HG03097 (cell line): Measurements from ENCODE around the gene NTPCR.
"Not testable (repeated sequence)": the region's sequence is repeated elsewhere in the genome, so short reads cannot be mapped to it uniquely, and the experiment has no call there.

Experiments
- ATAC-seq: cut with Tn5 transposase; IDR thresholded peaks from one replicate; pipeline ENCODE4 v1.9.1; 2021; ENCODE audit not compliant: unreplicated experiment, low FRiP score

NTPCR gene

DNA sequence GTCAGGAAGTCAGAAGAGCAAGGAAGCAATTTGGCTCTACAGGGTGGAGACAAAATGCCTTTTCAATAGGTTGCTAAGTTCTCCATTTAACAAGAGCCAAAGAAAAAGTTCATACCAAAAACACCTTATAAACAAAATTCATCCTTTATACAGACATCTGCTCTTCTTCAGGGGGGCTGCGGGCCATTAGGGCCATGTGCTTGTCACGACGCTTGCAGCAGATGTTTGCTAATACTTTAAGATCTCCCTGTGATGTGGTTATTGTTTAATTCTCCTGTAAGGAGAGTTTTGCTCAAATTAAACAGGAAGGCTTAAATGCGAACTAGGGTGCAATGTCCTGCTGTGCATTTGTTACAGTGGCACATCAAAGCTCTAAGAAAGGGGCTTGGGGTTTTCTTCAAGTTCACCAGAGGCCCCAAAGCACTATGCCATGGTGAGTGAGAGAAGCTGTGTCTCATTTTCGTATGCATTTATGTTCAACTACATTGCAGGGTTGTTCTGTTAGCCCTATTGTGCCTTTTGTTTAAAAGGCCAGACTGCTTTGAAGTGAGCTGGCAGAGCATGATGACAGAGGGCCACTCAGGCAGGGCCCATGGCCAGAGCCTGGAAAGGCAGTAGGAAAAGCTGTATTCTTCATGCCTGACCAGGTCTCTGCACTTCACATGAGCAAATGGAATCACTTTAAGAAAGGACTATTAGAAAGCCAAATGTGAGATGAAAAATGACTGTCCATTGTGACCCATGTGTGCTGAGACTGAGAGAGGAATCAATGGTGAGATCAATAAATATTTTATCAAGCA lies 24.8 kb upstream of the NTPCR start:
- ATAC-seq, result no peak

- not testable (repeated sequence) for ATAC-seq
Measured at GRCh38 chr1:232927166-232927565, 23.2 kb upstream of the NTPCR start.

DNA sequence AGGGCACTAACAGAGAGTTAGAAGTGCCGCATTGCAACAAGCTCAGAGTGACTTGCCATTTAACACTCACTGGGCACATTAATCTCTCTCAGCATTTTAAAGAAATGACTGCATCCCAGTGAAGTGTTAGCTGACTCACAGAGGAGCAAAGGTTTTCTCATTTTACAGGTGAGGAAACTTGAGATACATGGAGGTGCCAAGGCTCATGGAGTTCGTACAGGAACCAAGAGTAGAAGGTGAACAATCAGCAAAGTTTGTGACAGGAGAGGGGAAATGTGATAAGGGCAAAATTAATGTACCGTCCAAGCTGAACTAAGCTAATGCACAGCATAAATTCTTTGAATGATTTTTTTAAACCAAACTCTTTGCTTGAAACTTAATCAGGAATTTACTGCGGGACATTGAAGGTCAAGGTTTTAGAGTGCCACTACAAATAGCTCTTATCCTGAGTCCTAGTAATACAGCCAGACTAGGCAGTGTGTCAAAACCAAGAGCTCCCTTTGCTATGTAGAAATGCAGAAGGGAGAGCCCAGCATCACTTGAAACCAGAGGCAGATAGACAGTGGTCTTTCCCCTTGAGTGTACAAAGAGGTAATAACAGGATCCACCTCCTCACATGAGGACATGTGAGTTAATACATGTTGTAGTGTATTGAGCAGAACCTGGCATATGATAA lies 22.4 kb upstream of the NTPCR start:
- ATAC-seq, result no peak

GRCh38 chr1:232932486-232933425 lies 17.7 kb upstream of the NTPCR start:
- ATAC-seq, result no peak

- ATAC-seq, result no peak
Measured at GRCh38 chr1:232936941-232937340, 13.5 kb upstream of the NTPCR start.

DNA sequence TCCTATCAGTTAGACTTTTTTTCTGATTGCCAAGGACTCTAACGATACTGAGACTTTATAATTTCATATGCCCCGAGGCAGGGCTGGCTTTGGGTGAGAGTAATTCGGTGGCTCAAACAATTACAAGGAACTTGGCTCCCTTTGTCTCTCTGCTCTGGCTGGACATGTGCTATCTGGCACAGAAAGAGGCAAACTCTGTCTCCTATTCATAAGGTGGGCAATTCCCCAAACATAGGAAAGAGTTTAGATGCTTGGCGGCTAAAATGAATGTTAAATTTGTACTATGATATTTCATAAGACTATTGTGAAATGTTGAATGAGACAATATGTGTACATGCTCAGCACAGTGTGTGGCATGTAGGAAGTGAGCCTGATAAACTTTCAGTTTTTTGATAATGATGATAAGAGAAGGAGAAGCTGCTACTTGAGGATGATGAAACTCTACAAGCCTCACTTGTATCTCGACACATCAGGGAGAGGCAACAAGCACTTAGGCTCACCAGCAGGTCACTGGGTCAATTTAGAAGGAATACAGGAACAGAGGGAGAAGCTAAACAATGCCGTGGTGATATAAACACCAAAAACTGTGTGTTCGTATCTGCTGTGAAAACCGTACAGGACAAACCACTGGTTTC lies 12.6 kb upstream of the NTPCR start:
- no peak for ATAC-seq

DNA sequence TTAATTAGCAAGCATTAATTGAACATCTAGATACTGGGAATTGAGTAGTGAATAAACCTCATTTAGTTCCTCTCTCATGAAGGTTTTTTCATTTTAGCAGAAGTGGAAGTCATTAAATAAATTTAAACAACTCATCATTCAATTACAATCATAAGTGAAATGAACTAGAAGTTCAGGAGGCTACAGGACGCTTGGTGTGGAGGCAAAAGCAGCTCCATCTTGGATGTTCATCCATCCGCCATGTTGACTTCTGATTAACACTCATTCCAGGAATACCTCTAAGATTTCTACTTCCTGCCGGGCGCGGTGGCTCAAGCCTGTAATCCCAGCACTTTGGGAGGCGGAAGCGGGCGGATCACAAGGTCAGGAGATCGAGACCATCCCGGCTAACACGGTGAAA lies 11.5 kb upstream of the NTPCR start:
- ATAC-seq, result no peak

DNA sequence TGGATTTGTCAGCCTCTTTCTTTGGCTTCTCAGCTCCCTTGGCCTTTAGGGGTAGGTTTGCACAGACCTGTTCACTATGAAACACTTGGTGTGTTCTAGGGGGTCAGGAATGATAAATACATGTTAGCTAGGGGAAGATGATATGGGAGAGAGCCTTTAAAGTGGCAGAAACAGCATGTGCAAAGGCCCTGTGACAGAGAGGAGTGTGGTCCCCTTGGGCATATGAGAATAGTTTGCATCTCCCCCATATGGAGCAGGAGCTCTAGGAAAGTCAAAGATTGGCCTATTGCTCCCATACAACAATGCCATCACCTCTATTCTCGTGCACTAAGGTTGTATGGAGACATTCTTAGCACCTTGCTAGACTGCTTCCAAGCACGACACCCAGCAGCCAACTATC lies 10.7 kb upstream of the NTPCR start:
- ATAC-seq, result no peak

GRCh38 chr1:232940262-232940661 lies 10.1 kb upstream of the NTPCR start:
- no peak for ATAC-seq

DNA sequence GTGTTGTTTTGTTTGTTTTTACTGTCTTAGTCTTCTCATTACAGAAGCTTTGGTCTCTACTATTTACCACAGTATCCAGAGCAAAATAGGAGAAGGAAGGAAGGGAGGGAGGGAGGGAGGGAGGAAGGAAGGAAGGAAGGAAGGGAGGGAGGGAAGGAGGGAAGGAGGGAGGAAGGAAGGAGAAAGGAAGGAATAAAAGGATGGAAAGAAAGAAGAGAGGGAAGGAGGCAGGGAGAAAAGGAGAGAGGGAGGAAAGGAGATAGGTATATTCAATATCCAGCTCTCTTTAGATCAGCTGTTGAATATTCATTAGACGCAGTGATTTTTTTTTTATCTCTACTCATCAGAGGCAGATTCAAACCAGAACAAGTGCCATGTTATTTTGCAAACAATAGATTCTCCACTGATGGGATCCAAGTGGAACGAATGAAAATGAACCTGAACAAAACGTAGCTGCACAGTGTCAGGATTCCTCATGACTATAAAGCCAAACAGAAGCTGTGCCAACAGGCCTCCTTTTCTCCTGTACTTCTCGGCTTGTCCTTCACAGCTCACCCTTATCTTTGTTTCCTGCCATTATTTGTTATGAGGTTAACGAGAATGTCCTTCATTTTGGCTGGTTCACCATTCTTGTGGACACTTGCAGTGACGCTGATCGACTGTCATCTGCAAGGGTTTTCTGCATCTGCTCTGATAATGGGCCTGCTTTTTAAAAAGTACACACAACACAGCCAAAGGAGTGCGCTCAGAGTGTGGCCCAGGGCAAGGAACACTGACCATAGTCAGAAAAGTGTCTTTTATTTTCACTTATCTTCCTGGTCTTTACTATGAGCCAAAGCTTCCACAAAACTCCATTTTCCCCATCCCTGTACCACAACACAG lies 7.8 kb upstream of the NTPCR start:
- ATAC-seq, result no peak

DNA sequence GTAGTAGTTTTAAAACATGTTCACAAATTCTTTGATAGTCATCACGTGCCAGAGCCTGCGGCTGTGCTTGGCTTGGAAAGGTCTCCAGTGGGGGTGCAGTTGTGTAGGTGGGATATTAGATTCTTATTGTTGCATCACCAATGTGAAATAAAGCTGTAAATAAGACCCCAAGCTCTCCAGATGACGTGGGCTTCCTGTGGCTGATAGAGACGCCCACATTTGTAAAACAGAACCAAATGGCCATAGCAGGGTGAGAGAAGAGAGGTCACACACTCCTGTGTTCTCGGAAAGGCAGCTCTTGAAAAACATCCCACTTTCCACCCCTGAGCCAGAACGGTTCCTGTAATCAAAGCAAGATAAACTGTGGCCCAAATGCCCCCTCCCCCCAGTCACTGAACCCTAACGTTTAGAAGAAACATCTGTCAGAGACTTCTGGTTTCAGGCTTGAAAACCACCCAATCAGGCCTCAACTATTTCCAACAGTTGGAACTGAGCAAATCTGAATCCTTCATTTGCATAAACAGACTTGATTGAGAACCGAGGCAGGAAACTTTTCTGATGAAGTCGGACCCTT lies 6.6 kb upstream of the NTPCR start:
- ATAC-seq, result no peak

- no peak for ATAC-seq
Measured at GRCh38 chr1:232944347-232944746, 6.1 kb upstream of the NTPCR start.

GRCh38 chr1:232949636-232950196 lies 695 bp upstream of the NTPCR start:
- no peak for ATAC-seq

- no peak for ATAC-seq
Measured at GRCh38 chr1:232951180-232951579, 769 bp downstream of the NTPCR start.

DNA sequence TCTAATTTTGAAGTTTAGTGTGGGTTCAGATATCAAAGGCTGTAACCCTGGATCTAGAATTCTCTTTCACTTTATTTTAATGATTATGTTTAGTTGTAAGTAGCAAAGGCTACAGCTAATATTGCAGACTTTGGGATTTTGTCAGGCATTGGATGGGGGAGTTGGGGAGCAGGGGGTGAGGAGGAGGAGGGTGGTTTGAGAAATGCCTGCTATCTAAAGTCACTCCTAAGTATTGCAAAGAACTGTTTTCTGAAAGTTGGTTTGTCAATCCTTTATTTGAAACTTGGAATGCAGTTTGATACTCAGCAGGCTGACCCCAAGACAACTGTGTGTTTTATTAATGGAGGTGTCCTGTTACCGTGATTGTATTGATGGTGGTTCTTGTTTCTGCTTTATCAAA lies 1.2 kb downstream of the NTPCR start:
- no peak for ATAC-seq

DNA sequence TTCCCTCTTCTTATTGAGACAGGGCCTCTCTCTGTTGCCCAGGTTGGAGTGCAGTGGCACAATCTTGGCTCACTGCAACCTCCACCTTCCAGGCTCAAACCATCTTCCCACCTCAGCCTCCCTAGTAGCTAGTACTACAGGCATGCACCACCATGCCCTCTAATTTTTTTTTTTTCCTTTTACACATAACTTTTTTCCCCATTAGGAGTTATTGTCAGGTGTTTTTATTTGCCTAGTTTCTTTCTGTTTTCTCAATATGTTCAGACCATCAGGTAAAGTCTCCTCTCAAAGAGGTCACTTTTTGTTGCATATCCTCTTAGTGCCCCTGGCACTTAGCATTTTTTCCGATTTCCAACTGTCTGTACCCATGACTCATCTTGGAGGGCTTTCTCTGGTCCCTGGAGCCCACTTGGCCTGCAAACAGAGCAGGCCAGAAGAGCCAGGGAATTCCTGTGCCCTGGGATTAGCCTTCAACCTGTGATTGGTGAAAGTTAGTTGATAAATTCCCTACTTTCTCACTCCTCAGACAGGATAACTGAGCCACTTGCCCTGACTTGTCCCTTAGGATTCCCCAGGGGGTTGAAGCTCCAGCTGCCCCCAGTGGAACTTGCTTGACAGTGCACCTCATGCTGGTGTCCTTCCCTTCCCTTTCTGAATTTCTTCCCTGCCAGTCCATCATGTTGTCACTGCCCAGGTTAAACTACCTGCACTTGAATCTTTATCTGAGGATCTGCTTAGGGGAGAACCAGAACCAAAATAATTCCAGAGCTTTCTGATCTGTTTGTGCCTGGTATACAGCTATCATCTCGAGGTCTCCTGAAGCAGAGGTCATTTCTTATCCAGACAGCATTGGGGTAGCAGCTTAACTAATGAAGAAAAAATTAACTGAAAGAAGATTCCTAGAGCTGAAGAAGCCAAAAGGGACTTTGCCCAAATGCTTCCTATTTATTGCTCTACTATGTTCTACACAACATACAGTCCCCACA lies 2.4 kb downstream of the NTPCR start:
- ATAC-seq, result peak; percentile 45

GRCh38 chr1:232954594-232955365 lies 4.4 kb downstream of the NTPCR start:
- no peak for ATAC-seq
